Globus pallidus (tissue), 1 donor: ENCODE data around the gene ANKRD28.

ENCODE experiments used
- DNase-seq: peaks from one replicate; pipeline ENCODE4 v3.0.0-alpha.2; 2015; ENCODE audit warnings: low spot score

ANKRD28 gene

DNA sequence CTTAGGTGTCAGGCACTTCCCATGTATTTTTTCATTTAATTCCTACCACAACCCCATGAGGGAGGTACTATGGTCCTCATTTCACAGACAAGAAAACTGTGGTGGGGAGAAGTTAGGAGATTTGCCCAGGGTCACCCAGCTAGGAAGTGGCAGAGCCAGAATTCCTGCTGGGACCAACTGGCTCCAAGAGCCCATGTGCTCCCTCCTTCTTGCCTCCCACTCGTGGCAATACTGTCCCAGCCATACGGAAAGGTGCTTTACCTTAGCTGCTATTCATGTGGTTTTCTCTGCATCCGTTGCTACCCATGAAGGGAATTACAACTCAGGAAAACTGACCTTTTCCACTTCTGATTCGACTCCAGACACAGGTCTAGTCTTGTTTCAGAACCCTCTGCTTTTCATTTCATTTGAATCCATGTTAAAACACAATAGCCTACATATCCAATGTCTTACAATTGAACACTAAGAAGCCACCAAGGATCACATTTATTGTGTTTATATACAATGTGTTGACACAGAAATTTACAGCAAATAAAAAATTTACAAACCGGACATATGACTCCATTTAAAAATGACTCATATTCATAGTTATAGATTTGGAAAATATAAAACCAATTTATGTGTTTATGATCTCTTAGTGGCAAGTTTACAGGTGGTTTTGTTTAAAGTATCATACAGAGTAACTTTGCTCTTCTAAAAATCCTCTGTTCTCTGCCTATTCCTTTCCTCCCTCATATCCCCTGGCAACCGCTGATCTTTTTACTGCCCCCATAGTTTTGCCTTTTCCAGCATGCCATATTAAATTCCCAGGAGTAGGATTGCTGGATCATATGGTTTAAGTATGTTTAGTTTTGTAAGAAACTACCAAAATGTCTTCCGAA, 137.5 kb downstream of the ANKRD28 start:
- no peak for DNase-seq

DNA sequence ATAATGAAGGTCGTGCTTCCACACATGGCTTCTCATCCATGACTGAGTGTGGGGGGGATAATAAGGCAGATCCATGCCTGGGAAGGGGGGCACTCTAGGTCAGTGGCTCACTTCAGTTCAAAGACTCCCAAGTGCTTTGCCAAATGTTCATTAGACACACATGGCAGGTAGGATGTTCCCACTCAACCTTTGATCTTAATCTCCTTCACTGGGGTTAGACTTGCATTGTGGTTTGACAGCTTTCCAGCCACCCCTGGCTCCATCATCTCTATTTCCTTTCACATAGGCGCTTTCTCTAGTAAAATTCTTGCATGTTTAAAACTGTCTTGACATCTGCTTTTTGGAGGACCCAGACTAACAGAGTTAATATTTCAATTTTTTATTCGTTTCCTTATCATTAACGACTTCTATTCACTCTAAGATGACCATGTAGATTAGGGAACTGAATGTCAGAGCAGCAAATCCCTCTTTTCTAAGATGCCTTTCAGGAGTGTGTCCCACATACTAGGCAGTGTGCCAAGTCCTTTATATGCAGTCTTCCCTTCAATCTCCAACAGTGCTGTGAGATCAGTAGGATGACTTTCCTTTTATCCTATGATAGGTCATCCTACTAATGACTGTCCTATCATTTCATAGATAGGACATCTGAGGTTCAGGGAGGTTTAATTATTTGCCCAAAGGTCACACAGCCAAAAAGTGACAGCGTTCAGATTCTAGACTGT, 138.4 kb downstream of the ANKRD28 start:
- DNase-seq: no peak

DNA sequence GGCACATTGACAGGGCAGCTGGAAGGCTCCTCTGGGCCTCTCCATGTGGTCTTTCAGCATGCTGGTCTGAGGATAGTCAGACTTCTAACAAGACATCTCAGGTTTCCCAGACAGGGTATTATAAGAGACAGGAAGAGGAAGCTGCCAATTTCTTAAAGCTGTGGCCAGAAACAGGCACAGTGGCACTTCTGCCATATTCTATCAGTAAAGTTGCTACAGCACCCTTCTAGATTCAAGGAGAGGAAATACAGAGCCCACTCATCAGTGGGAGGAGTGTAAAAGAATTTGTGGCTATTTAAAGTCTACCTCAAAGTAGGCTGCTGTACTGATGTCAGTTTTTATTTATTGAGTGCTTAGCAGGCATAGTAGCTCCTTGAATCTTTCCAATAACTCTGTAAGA, 140.8 kb downstream of the ANKRD28 start:
- DNase-seq: no peak

DNA sequence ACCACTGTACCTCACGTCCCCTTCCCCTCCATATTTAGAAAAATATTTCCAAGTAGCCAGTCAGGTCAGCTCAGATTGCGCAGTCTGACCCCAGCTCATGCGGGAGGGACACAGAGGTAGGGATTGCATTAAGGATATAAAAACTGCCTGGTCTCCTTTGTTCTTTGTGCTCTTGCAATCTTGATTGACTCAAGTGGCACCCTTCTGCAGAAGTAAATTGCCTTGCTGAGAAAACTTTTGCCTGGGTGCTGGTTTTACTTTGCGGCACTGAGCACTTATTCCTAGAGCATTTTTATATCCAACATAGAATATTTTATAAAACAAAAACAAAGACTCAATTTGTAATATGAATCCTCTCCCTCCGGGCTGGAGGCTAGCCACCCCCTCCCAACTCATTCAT, 141.4 kb downstream of the ANKRD28 start:
- DNase-seq: no peak

DNA sequence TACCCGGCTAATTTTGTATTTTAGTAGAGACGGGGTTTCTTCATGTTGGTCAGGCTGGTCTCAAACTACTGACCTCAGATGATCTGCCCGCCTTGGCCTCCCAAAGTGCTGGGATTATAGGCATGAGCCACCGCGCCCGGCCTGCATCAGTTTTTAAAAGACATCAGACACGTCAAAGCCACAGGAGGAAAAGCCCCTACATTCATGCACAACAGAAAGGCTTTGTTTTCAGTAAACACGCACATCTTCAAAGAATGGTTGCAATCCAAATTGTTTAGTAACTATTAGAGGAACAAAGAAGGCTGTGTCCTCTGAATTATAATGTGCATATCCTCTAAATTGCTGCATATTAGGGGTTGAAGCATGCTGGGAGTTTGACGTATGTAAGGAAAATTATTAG, 142.9 kb downstream of the ANKRD28 start:
- DNase-seq: peak; percentile 93

DNA sequence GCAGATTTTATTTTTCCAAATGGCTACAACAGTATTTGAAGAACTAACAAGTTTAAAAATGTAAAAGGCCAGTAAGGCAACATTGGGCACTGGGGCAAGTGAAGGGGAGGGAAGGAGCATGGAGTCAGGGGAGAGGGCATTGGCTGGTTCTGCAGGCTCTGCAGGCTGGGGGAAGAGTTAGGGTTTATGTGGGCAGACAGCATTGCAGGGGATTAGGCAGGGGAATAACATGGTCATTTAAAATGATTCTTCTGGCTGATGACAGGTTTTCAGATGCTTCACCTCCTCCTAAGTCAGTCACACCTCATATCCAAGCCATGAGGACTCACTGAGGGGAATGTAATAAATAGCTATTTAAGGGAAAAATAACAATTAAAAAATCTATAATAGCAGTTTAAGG, 143.7 kb downstream of the ANKRD28 start:
- DNase-seq: no peak

DNA sequence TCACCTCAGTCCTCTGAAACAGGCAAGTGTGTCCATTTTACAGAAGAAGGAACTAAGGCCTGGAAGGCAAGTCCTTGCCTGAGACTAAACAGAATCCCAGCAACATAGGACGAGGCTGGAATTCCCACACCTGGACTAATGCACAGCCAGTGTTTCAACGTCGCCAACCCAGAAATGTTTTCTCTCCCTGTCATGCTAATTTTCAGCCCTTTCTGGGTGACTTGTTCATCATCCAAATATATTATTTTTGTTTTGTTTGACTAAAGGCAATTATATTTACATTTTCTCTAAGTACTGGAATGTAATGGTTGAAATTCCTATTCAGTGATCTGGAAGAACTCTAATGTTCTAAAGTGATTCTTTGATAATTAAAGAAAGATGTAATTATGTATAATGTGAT, 144.5 kb downstream of the ANKRD28 start:
- no peak for DNase-seq

DNA sequence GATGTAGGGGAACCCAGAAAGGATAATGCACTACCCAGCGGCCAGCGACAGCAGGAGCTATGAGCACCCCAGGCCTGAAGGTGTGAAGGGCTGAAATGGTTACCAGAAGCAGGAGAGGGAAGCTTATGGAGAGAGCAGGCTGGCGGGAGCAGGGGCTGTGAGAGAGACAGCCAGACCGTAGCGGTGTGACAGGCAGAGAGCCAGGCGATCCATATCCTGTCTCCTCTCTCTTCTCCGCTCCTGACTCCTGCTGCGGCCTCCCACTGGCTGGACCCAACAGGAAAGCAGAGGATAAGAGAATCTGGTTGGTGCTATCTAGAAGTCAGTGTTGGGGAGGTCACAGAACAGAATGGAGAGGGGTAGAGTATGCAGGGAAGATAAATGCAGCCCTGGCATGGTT, 146.4 kb downstream of the ANKRD28 start:
- DNase-seq: no peak

DNA sequence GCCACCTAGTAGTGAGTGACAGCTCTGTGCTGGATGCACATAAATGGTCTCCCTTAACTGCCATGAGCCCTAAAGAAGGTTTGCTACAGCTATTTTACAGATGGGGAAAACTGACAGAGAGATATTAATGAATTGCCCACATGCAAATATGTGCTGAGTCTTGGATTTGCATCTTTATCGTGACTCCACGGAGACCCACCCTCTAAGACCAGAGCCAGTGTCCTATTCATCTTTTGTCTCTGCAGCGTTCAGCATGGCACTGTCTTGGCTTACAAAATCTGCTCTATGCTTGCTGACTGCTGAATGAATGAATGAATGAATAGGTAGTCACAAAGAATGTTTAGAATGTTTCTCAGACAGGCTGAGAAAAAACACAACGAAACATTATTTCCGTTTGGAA, 147.9 kb downstream of the ANKRD28 start:
- DNase-seq: no peak

DNA sequence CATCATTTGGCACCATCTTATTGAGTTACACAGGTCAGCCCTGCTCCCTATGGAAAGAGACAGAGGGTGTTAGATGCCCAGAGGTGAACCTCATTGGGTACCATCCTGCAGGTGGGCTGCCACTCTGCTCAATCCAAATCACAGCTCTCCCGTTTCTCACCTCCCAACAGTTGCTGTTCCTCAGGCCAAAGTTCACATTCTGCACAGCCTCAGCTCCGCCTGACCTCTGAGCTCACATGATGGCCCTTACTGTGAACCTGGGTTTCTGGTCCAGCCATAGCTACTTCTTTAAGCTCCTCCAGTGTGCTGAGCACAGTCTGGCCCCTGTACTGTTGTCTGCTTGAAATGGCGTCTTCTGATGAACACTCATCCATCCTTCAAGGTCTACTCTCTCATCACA, 148.4 kb downstream of the ANKRD28 start:
- no peak for DNase-seq

DNA sequence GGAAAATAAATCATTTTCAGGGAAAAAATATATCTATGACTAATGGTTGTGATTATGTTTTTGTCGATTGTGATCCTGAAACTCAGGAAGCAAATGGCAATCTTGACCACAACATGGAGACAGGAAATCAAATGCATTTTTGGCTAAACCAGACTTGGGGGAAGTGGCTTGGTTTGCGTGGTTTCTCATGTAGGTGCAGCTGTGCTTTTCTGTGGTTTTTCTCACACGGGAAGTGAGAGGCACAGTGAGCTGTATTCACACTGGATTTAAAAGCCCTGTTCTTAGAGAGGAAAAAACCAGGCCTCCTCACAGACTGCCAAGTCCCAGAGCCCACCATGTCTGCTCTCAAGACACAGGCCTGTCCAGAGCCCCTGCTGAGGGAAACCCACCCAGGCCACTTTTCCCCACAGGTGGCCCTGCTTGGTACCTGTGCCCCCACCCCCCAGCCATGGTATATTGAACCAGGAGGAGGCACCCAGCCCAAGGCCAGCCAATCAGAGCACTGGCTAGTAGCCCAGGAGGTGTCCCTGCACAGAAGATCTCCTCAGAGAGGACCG, 150.1 kb downstream of the ANKRD28 start:
- no peak for DNase-seq

DNA sequence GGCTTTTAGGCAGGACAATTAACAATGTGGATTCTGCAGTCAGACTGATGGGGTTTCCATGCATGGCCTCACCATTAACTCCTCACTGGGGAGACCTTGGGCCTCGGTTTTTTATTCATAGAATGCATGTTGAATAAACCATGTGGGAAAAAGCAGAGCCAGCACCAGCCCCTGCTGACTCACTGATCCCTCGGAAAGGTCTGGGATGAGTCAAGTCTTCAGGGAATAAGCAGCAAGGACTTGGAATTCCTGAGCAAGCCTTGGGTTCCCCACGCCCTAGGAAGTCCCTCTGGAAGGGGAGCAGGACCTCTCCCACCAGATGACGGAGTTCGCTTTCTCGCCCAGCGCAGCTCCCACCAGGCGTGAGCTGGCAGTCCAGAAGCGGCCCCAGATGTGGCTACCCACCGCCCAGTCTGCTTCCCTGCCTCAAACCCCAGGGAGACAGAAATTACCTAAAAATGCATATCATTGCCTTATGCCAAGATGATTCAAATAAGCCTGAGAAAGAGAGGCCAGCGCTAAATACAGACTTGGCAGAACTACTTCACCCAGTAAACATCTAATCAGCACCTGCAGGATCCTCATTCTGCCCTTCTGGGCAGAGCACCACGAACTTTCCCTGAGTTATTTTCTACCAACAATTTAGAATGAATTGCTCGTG, 150.8 kb downstream of the ANKRD28 start:
- DNase-seq: no peak

DNA sequence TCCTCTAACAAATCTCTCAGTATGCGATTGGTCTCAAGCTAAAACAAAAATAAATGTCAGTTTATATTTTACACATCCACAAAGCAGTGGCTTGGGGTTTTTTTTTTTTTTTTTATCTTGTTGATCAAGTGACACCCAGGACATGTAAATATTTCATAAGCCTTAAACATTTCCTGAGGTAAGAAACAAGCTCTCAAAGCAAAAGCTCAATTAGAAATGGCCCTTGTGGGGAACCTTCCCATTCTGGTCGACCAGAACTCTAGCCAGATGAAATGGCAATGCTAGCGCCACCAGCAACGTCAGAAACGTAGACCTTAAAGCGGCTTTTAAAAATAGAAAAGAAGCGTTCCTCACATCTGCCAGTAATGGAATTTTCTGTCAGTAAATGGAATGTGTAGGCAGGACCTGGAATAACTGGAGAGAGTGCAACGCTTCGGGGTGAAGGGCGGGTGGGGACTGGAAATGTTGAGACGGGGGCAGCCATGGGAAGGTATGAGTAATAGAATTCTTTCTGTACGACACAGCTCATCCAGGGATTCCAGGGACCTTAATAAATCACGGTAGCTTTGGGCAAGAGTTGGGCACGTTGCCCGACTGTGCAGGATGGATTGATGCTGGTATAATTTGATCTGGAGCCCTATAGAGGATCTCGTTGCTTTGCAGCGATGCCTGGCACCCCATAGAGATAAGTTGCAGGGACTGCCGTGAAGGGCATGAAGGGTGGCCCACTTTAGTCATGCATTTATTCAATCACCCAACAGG, 151.9 kb downstream of the ANKRD28 start:
- no peak for DNase-seq

DNA sequence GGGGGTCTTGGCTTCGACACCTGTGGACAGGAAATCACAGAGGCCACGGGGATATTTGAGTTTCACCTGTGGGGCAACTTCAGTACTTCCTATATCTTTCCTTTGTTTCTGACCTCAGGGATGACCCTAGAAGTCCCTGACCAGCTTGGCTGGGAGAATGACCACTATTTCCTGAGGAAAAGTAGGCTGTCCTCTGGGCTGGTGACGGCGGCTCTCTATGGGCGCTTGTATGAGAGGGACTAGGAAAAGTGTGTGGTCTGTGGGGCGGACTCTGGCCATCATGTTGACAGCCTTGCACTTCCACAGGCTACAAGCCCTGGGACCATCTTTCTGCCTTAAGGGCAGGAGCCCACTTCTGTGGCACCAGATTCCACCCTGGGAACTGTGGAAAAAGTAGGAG, 152.5 kb downstream of the ANKRD28 start:
- no peak for DNase-seq

DNA sequence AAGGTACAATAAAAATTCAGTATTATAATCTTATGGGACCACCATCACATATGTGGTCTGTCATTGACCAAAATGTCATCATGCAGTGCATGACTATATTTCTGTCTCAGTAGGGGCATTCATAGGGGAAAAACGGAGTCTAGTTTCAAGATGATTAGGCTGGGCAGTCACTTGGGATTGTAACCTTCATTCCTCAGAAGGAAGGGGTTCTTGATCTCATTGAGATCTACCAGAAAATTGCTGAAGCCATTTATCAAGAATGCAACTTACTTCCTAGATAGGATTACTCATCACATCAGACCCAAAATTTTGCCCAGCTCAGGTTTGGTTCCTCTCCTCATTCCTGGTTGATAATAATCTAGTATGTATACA, 158.9 kb downstream of the ANKRD28 start:
- no peak for DNase-seq

DNA sequence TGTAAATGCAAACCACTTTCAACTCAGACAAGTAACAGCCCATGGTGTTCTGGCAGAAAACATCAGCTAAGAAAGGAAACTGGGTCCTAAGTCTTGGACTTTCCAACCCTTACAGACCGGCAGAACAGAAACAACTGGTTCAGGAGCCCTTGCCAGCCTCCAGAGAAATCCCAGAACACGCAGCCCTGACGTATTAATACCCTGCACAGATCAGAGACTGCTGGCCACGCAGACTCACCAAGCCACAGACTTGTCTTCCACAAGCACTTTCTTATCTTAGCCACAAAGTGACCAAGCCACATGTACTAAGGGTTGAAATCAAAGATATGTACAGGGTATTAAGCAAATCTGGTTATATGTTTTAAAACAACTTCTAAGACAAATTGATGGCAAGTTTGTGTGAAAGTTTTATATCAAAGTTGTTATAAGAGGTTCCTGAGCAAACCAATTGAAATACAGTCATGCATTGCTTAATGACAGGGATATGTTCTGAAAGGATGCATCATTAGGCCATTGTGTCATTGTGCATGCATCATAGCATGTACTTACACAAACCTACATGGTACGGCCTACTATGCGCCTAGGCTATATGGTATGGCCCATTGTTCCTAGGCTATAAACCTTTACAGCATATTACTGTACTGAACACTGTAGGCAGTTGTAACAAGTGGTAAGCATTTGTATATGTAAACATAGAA, 159.4 kb downstream of the ANKRD28 start:
- DNase-seq: no peak

DNA sequence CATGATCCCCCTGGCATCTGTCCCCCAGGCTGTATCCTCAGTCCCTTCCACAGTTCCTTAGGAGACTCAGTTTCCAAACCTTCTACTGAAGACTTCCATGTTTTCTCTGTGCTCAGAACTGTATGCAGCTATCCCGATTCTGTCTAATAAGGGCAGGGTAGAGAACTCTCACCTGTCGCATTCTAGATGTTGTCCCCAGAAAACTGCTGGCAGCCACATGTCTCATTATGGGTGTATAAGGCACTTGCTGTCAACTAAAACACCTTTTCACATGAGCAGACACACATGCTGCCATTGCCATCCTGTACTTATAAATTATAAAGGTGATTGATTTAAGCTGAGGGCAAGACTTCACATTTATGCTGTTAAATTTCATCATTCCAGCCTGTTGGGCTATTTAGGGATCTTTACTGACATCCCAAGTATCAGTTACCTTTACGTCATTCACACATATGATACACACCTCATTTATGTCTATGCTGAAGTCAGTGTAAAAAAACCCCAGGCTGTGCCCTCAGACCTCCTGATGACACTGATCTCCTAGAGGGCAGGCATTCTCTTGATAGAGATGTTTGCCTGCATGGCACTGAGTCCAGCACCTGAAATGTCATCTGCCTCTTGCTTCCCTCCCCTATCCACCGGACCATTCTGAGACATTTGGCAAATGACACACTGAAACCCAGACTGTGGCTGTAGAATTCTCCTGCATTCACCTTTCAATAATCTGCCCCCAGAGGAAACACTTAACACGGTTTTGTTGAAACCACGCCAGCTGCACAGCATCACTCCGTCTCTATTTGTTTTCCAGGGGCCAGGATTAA, 160.4 kb downstream of the ANKRD28 start:
- no peak for DNase-seq

DNA sequence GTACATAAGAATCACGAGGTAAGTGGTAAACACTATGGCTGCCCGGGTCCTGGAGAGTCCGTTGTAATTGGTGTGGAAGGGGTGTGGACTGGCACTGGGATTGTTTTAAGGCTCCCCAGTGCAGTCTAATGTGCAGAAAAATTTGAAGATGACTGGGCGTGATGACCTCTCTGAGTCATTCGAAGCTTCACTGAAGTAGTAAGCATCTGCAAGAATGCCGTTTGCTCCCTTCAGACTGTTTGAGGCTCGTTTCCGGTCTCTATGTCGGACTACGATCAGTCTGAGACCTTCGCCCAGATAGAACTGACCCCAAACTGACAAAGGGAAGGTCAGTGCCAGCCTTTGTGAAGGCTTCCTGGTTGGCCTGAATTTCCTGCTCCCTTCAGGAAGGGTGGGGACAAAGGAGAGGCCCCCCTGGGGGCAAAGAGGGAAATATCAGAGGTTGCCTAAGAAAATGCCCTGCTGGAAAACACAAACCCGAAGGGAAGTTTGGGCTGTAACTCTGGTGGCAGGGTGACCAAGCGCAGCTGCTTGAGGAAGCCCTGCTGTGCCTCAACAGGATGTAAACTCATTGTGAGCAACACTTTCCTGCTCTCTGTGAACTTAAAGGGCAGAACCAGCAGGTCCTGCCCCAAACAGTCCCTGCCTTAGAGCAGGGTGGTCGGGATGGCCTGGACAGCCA, 161.6 kb downstream of the ANKRD28 start:
- no peak for DNase-seq

DNA sequence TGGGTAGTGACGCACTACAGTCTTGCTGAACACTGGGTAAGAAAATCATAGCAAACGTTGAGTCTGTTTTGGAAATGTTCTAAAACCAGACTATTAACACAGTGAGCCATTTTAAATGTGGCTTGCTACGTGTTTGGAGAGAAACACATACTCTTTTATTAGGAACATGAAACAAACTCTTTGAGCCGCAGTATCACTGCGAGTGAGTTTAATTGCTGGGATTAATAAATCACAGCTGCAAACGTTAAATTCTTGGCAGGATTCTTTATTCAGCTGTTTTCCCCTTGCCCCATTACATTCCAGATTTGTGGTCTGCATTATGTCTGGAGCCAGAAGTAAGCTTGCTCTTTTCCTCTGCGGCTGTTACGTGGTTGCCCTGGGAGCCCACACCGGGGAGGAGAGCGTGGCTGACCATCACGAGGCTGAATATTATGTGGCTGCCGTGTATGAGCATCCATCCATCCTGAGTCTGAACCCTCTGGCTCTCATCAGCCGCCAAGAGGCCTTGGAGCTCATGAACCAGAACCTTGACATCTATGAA, 162.6 kb downstream of the ANKRD28 start:
- peak; percentile 70 for DNase-seq

DNA sequence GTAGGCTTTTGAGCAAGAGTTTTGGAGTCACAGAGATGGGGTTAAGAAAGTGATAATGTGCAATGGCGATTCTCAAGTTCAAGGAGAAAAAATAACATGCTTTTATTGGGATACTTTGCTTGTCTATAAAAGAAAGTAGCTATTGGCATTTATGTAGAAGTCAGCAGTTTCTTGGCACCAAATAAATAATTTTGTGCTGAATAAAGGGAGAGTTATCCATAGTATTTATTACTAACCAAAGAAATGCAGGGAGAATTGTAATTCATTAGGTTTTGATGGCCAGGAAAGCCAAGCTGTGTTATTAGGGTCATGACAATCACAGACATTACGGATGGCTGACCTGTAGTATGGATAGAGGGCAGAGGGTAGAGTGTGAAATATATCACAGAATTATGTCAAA, 163.1 kb downstream of the ANKRD28 start:
- no peak for DNase-seq
